Activated CD8-positive, alpha-beta memory T cell treated with anti-CD3 and anti-CD28 coated beads for 1 hour (primary cell): ENCODE results near the gene IL22RA1.

Source experiments
- DNase-seq, 2 donors: peaks; one replicate each; pipeline ENCODE4 v3.0.0-alpha.2; 2020; ENCODE audit warnings: low read depth in 1 of 2; ENCODE audit errors: extremely low read depth in 1 of 2

Gene IL22RA1

GRCh38 chr1:24139841-24140425, 3.0 kb downstream of the IL22RA1 start:
- no peak for DNase-seq

- DNase-seq = no peak
Measured at GRCh38 chr1:24139222-24139489, 3.8 kb downstream of the IL22RA1 start.

- no peak for DNase-seq
Measured at GRCh38 chr1:24138476-24139221, 4.3 kb downstream of the IL22RA1 start.

- DNase-seq = no peak
Measured at GRCh38 chr1:24136956-24137539, 5.9 kb downstream of the IL22RA1 start.

GRCh38 chr1:24134376-24134775, 8.6 kb downstream of the IL22RA1 start:
- DNase-seq = no peak

- DNase-seq = no peak
Measured at GRCh38 chr1:24133819-24134218, 9.1 kb downstream of the IL22RA1 start.

GRCh38 chr1:24130385-24130784, 12.6 kb downstream of the IL22RA1 start:
- no peak for DNase-seq

GRCh38 chr1:24127801-24128363, 15.1 kb downstream of the IL22RA1 start:
- DNase-seq = no peak

- no peak for DNase-seq
Measured at GRCh38 chr1:24127134-24127800, 15.7 kb downstream of the IL22RA1 start.

GRCh38 chr1:24126672-24127023, 16.3 kb downstream of the IL22RA1 start:
- no peak for DNase-seq

GRCh38 chr1:24126018-24126671, 16.8 kb downstream of the IL22RA1 start:
- no peak for DNase-seq

GRCh38 chr1:24125456-24125855, 17.5 kb downstream of the IL22RA1 start:
- no peak for DNase-seq

GRCh38 chr1:24124980-24125379, 18.0 kb downstream of the IL22RA1 start:
- DNase-seq = no peak

GRCh38 chr1:24123611-24124010, 19.3 kb downstream of the IL22RA1 start:
- no peak for DNase-seq

- DNase-seq = no peak
Measured at GRCh38 chr1:24122776-24123175, 20.2 kb downstream of the IL22RA1 start.

- DNase-seq = no peak
Measured at GRCh38 chr1:24121406-24121805, 21.5 kb downstream of the IL22RA1 start.

- DNase-seq = no peak
Measured at GRCh38 chr1:24120965-24121364, 22.0 kb downstream of the IL22RA1 start.

- DNase-seq = no peak
Measured at GRCh38 chr1:24119859-24120756, 22.8 kb downstream of the IL22RA1 start.

GRCh38 chr1:24119489-24119858, 23.5 kb downstream of the IL22RA1 start:
- no peak for DNase-seq
